ENCODE measurements around the gene PUS1.

Gene PUS1

DNA sequence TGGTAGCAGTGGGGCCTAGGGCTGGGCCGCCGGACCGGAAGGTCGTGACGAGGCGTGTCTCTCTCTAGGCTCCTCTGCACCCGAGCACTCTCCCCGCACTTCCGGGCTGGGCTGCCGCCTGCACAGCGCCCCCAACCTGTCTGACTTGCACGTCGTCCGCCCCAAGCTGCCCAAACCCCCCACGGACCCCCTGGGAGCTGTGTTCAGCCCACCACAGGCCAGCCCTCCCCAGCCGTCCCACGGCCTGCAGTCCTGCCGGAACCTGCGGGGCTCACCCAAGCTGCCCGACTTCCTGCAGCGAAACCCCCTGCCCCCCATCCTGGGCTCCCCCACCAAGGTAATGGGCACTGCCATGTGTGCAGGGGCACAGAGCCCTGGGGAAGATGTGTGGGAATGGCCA lies 13.3 kb upstream of the PUS1 start:
- no peak for DNase-seq (ENCODE audit: low read depth, low spot score)

DNA sequence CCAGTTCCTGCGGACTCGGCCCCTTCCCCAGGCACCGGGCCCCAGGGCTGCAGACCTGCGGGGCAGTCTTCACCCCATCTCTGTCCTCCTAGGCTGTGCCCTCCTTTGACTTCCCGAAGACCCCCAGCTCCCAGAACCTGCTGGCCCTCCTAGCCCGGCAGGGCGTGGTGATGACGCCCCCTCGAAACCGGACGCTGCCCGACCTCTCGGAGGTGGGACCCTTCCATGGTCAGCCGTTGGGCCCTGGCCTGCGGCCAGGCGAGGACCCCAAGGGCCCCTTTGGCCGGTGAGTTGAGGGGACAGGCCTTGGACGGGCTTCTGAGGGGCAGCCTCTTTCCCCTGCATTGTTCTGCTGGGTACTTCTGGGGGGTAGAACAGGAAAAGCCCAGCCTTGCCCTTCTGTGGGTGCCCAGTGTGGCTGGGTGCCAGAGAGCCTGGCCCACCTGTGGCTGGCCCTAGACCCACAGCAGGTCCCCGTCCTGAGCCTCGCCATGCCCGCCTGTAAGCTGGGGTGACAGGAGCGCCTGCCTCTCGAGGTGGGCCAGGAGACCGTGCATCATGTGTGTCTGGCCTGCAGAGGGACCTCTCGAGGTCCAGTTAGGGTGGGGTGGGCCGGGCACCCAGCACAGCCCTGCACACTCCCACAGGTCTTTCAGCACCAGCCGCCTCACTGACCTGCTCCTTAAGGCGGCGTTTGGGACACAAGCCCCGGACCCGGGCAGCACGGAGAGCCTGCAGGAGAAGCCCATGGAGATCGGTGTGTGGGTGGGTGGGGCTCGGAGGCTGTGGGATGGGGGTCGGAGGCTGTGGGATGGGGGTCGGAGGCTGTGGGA lies 12.6 kb upstream of the PUS1 start:
- DNase-seq (ENCODE audit: low read depth, low spot score): no peak

DNA sequence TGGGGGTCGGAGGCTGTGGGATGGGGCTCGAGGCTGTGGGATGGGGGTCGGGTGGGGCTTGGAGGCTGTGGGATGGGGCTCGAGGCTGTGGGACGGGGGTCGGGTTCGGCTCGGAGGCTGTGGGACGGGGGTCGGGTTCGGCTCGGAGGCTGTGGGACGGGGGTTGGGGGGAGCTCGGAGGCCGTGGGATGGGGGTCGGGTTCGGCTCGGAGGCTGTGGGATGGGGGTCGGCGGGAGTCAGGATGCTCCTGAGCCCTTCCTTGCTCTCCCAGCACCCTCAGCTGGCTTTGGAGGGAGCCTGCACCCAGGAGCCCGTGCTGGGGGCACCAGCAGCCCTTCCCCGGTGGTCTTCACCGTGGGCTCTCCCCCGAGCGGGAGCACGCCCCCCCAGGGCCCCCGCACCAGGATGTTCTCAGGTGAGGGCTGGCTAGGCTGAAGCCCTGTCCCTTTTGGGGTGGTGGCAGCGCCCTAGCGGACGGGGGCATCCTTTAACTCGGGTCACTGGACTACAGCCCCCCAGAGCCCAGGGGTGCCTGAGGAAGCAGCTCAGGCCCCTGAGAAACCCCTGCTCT lies 11.9 kb upstream of the PUS1 start:
- DNase-seq (ENCODE audit: low read depth, low spot score): no peak

DNA sequence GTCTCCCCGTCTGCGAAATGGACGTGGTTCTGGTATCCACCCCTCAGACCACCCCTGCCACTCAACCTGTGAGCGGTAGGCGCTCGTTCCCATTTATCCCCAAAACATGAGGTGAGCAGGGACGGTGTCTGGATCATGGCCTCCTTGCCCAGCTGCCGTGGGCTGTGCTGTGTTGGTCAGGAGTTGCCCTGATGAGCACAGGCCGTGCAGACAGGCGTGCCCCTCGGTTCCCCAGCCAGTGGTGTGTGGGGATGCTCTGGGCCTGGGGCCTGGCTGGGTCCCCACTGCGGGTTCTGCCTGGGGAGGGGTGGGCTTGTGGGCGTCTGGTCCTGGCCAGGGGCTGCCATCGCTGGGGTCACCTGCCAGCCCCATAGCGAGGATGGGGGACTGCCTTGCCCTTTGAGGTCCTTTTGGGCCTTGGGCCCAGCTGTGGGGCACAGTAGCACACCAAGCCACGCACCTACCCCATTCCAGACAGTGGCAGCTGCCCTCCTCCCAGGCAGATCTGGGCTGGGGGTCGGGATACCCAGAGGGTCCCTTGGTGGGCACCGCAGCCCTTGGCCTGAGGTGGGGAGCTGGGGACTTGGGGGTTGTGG lies 11.3 kb upstream of the PUS1 start:
- no peak for DNase-seq (ENCODE audit: low read depth, low spot score)

DNA sequence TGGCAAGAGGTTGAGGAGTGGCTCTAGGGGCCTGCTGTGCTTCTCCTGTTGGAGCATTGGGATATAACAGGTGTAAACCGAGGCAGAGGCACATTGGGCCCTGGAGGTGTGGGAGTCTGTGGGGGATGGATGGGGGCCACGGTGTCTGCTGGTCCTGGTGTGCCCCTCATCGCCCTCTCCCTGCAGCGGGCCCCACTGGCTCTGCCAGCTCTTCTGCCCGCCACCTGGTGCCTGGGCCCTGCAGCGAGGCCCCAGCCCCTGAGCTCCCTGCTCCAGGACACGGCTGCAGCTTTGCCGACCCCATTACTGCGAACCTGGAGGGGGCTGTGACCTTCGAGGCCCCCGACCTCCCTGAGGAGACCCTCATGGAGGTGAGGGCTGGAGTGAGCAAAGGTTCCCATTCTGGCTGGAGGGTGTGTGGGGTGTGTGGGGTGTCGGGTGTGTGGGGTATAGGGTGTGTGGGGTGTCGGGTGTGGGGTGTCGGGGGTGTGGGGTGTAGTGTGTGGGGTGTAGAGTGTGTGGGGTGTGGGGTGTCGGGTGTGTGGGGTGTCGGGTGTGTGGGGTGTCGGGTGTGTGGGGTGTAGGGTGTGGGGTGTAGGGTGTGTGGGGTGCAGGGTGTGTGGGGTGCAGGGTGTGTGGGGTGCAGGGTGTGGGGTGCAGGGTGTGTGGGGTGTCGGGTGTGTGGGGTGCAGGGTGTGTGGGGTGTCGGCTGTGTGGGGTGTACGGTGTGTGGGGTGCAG lies 10.6 kb upstream of the PUS1 start:
- no peak for DNase-seq (ENCODE audit: low read depth, low spot score)

DNA sequence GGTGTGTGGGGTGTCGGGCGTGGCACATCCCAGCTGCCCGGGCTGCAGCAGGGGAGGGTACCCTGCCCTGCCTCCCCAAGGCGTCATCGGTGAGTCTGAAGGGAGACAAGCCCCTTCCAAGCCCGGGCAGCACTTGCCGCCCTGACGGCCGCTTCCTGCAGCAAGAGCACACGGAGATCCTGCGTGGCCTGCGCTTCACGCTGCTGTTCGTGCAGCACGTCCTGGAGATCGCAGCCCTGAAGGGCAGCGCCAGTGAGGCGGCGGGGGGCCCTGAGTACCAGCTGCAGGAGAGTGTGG lies 10.1 kb upstream of the PUS1 start:
- no peak for DNase-seq (ENCODE audit: low read depth, low spot score)

DNA sequence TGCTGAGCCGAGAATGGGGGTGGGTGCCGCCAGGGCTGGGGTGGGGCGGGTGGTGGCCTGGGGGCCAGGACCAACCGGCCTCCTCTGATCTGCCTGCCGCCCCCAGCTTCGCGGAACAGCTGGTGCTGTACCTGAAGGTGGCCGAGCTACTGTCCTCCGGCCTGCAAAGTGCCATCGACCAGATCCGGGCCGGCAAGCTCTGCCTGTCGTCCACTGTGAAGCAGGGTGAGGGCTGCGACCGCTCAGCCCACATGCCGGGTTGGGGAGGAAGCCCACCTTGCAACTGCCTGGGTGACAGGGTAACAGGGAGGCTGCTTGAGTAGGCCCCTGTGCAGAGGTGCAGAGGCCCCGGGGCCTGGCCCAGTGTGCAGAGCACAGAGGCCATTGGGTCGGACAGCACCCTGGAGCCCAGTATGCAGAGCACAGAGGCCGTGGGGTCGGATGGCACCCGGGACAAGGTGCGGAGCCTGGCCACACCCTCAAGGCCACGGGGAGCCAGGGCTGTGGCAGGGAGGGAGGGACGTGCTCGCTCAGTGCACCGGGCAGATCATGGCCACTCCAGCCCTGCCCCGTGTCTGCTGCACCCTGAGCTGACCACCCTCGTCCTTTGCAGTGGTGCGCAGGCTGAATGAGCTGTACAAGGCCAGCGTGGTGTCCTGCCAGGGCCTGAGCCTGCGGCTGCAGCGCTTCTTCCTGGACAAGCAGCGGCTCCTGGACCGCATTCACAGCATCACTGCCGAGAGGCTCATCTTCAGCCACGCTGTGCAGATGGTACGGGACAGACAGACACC lies 9.5 kb upstream of the PUS1 start:
- DNase-seq (ENCODE audit: low read depth, low spot score): no peak

DNA sequence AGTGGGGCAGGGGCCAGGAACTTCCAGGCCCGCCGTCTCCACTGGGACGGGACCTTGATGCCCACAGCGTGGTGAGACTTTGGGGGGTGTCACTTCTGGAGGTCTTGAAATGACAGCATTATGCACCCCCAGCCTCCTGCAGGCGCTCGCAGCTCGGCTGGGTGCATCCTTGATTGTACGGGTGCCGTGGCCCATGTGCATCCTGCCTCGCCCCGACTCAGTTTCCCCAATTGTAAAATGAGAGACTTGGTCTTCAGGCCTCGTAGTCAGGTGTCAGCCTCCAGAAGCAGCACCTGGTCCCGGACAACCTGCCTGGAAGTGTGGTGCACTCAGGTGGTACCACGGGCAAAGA lies 8.9 kb upstream of the PUS1 start:
- no peak for DNase-seq (ENCODE audit: low read depth, low spot score)

DNA sequence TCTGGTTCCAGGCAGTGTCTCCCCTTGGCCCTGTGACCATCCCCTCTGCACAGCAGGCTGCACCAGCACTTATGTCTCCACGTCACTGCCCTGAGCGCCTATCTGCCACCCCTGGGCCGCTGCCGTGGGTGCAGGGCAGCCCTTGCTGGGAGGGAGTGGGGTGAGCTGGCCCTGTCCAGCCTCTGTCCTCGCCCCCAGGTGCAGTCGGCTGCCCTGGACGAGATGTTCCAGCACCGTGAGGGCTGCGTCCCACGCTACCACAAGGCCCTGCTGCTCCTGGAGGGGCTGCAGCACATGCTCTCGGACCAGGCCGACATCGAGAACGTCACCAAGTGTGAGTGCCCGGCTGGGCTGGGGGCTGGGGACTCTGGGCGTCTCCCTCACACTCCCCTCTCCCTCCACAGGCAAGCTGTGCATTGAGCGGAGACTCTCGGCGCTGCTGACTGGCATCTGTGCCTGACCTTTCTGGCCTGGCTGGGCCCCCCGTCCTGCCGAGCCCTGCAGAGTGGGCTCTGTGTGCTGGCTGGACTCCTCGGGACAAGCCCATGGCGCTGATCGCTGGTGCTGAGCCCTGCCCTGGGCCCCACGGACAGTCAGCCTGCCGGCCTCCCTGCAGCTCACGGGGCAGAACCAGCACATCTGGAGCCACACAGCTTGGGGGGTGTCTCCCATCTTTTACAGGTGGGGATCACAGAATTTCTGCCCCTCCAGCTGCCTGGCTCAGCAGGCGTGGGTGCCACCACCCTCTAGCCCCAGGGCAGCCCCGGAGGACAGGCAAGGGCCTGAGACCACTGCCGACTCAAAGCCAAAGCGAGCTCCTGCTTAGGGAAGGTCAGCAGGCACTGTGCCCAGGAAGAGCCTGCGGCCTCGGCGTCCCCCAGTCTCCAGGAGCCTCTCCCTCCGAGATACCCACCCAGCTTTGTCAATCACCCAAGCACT lies 7.9 kb upstream of the PUS1 start:
- no peak for DNase-seq (ENCODE audit: low read depth, low spot score)

DNA sequence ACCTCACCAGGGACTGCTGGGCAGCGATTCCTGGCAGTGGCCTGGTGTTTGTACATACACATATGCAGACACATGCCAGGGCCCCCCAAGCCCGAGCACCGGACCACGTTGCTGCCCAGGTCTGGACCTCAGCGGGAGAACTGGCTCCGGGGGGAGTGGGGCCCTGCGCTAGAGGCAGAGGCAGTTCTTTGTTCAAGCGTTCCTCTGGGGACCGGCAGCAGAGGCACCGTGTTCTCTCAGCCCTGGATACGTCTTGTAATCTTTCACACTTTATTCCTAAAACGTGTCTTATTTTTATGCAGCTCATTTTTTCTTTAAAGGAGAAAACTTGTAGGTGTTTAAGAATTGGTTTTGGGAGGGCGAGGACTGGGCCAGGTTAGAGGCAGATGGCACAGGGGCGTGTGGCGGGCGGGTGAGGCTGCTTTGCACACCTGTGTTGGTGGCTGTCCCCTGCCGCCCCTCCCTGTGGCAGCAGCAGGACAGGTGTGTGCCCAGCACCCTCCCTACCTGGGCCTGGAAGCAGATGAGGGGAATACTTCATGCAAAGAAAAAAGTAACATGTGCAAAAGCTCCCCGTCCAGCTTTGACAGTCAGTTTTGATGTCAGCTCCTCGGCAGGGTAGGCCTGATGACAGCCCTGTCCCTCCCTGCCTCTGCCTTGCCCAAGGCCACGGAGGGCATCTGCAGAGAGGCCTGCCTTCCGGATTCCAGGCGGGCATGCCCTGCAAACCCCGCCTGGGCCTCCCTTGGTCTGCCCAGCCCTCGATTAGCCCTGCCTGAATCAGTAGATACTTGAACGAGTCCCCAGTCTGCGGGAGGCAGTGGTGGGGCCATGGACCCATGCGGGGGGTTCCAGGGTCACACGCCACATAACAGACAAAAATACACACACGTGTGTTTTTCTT lies 7.0 kb upstream of the PUS1 start:
- DNase-seq (ENCODE audit: low read depth, low spot score): no peak

DNA sequence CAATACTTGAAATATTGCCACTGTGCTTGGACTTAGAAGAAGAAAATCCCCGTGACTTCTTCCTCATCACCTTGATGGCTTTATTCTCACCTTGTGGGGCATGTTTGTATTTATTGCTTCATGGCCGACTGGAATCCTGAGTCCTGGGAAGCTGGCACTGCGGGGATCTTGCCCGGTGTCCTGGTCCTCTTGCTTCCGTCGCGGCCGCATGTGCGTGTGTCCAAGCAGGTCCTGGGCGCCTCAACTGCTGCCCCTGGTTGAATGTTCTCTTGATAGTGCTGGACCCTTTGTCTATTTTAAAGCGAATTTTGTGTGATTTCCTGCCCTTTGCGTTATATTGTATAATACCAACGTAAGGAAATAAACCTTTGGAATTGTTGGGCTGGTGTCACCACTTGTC lies 6.3 kb upstream of the PUS1 start:
- no peak for DNase-seq (ENCODE audit: low read depth, low spot score)

DNA sequence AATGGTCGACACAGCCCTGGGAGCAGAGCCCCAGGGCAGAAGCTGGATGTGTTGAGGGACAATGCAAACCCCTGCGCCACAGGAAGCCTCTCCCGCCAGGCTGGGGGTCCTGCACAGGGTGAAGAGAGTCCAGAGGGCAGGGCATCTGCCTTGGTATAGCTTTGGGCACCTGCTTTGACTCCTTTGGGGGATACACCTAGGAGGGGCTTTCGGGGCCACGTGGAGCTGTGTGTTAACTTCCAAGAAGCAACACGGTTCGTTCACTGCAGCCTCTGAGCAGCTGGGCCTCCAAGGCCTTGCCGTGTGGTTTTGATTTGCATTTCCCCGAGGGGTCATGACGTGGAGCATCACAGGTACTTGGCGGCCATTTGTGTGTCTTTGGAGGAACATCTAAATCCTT lies 5.8 kb upstream of the PUS1 start:
- DNase-seq (ENCODE audit: low read depth, low spot score): no peak

DNA sequence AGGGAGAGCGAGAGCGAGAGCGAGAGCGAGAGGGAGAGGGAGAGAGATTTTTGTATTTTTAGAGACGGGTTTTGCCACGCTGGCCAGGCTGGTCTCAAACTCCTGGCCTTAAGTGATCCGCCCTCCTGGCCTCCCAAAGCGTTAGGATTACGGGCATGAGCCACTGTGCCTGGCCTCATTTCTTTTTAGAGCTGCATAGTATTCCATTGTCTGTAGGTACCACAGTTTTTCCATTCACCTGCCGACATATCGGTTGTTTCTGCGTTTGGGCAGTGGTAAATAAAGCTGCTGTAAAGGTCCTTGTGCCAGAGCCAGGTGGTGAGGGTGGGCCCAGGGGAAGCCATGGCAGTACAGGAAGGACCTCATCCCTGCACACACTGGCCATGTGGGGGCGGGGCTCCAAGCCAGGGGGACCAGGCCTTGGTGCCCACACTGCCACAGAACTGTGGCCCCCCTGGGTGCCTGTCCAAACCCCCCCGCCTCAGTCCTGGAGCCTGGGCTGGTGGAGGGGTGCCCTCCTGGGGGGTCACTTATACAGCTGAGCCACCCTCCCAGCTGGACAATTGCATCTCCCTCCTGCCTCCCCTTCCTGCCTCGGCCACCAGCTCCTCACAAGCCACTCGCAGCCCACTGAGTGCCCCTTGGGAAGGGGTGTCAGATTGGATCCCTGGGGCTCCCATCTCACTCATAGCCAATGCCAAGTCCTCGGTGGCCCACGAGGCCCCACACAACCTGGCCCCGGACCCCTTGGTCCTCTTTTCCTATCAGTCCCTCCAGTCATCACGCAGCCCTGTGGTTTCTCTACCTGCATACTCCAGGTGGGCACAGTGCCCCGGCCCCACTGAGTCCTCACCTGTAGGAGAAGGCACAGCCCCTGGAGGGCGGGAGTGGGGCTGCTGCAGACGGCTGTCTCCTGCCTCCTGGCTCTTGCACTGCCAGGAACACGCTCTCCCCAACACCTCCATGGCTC lies 1.7 kb upstream of the PUS1 start:
- DNase-seq (ENCODE audit: low read depth, low spot score): peak; percentile 26

DNA sequence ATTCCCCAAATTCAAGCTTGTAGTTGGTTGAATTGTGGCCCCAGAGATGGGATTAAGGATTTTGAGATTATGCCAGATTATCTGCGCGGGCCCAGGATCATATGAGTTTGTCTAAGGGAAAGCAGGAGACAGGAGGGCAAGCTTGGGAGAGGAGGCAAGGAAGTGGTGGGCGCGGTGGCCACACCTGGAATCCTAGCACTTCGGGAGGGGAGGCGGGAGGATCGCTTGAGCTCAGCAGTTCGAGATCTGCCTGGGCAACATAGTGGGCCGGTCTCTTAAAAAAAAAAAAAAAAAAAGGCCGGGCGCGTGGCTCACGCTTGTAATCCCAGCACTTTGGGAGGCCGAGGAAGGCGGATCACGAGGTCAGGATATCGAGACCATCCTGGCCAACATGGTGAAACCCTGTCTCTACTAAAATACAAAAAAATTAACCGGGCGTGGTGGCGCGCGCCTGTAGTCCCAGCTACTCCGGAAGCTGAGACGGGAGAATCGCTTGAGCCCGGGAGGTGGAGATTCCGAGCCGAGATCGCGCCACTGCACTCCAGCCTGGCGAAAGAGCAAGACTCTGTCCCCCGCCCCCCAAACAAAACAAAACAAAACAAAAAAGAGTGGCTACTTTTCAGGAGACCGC lies 881 bp upstream of the PUS1 start:
- DNase-seq (ENCODE audit: low read depth, low spot score): peak; percentile 62

DNA sequence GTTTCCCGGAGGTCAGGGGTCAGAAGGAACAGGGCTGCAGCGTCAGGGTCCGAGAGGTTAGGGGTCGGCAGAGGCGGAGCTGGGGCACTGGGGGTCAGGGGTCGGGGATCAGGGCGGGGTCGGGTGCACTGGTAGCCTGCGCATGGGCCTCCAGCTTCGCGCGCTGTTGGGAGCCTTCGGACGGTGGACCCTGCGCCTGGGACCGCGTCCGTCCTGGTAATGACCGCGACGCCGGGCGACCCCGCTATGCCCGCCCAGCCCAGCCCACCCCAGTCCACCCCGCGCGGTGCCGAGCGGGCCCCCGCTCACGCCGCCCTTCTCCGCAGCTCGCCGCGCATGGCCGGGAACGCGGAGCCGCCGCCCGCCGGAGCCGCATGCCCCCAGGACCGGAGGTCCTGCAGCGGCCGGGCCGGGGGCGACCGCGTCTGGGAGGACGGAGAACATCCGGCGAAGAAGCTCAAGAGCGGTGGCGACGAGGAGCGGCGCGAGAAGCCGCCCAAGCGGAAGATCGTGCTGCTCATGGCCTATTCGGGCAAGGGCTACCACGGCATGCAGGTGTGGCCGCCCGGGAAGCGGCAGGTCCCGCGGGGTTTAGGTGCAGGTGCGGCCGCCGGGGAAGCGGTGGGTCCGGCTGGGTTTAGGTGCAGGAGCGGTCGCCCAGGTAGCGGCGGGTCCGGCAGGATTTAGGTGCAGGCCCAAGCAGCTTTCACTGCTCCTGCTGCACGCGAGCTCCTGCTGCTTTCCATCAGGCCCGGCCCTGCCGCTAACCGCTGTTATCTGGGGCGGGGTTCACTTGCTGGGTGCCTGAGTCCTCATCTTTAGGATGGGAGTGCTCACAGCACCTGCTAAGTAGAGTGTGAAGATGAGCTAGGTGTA lies 743 bp downstream of the PUS1 start:
- peak; percentile 39 for DNase-seq (ENCODE audit: low read depth, low spot score)

DNA sequence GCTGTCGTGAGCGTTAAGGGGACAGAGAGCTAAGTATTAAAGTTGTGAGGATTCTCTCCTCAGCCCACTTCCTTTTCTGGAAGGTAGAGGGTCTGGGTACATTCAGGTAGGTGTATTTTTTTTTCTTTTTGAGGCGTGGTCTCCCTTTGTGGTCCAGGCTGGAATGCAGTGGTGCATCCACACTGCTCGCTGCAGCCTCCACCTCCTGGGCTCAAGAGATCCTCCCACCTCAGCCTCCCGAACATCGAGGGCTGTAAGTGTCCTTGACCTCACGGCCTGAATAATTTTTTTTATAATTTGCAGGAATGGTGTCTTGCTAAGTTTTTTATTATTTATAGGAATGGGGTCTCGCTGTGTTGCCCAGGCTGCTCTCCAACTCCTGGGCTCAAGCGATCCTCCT lies 1.4 kb downstream of the PUS1 start:
- no peak for DNase-seq (ENCODE audit: low read depth, low spot score)

DNA sequence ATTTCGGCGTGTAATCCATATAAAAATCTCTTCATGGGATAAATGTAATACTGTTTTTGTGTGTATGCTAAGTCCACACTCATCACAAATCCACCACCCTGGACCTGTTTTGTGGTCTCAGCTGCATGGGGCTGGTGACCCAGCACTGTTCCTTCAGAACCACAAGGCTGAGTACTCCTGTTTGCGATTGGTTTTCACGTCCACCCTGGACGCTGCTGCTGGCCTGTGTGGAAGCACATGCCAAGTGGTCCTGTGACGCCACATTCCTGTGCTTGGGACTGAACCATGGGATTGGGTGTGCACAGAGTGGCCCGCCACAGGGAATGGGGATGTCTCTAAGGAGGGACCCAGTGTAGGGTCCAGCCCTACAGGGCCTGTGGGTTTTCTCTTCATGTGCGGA lies 4.3 kb downstream of the PUS1 start:
- DNase-seq (ENCODE audit: low read depth, low spot score): no peak
